Dendritic cell treated with granulocyte-macrophage colony-stimulating factor and Interleukin-4, amounts not matched to agents 40 ng/mL and 50 ng/mL, for 4 days (primary cell): ENCODE data around the gene TMEM163.

ENCODE experiments used
- H3K27ac Mint-ChIP-seq: one replicate; pipeline ENCODE4 v1.8.0; 2022; ENCODE audit warnings: mild to moderate bottlenecking, mixed read lengths
- H3K27me3 Mint-ChIP-seq: one replicate; pipeline ENCODE4 v1.8.0; 2022; ENCODE audit warnings: mild to moderate bottlenecking, mixed read lengths
- H3K36me3 Mint-ChIP-seq: one replicate; pipeline ENCODE4 v1.8.0; 2022; ENCODE audit warnings: low read depth, mixed read lengths
- H3K4me1 Mint-ChIP-seq: one replicate; pipeline ENCODE4 v1.8.0; 2022; ENCODE audit warnings: low read depth, mixed read lengths
- H3K4me3 Mint-ChIP-seq: one replicate; pipeline ENCODE4 v1.8.0; 2022; ENCODE audit warnings: mild to moderate bottlenecking, moderate library complexity, mixed read lengths
- H3K9me3 Mint-ChIP-seq: one replicate; pipeline ENCODE4 v1.8.0; 2022; ENCODE audit warnings: mixed read lengths
- intact Hi-C: fragments of 100-400 bp; cut with micrococcal nuclease; formaldehyde crosslinking; loops from one replicate; pipeline ENCODE4 v1.15.0; 2022

The TMEM163 gene

GRCh38 chr2:134432435-134432883 is 286.3 kb downstream of the TMEM163 start:
- H3K9me3 Mint-ChIP-seq: no peaks in the 10 kb centered on the region
- no peaks in the 10 kb centered on the region for H3K27me3 Mint-ChIP-seq
- intact Hi-C loops: no loop called here
- H3K4me3 Mint-ChIP-seq: no peak overlapping the region
- peaks cover 98% of the 10 kb centered on the region for H3K36me3 Mint-ChIP-seq
- no peak overlapping the region for H3K27ac Mint-ChIP-seq
- H3K4me1 Mint-ChIP-seq: no peaks in the 10 kb centered on the region

- Mint-ChIP-seq H3K4me3 (no peak overlapping the region), H3K4me1 (no peaks in the 10 kb centered on the region), H3K36me3 (peaks cover 98% of the 10 kb centered on the region), H3K27me3 (no peaks in the 10 kb centered on the region), H3K9me3 (no peaks in the 10 kb centered on the region), H3K27ac (no peak overlapping the region)
- intact Hi-C loops: no loop called here
Observed at GRCh38 chr2:134431838-134432434, 286.9 kb downstream of the TMEM163 start.

- H3K36me3 Mint-ChIP-seq: peaks cover 98% of the 10 kb centered on the region
- intact Hi-C loops: no loop called here
- H3K27me3 Mint-ChIP-seq: no peaks in the 10 kb centered on the region
- H3K27ac Mint-ChIP-seq: no peak overlapping the region
- H3K4me3 Mint-ChIP-seq: no peak overlapping the region
- H3K4me1 Mint-ChIP-seq: no peaks in the 10 kb centered on the region
- no peaks in the 10 kb centered on the region for H3K9me3 Mint-ChIP-seq
Observed at GRCh38 chr2:134429886-134430285, 288.9 kb downstream of the TMEM163 start.

GRCh38 chr2:134426721-134427120 is 292.1 kb downstream of the TMEM163 start:
- Mint-ChIP-seq H3K36me3 (peaks cover 98% of the 10 kb centered on the region), H3K4me3 (no peak overlapping the region), H3K27me3 (no peaks in the 10 kb centered on the region), H3K9me3 (no peaks in the 10 kb centered on the region), H3K27ac (no peak overlapping the region), H3K4me1 (no peaks in the 10 kb centered on the region)
- intact Hi-C loops: no loop called here

GRCh38 chr2:134425724-134426496 is 292.9 kb downstream of the TMEM163 start:
- Mint-ChIP-seq H3K27me3 (no peaks in the 10 kb centered on the region), H3K27ac (no peak overlapping the region), H3K4me3 (no peak overlapping the region), H3K4me1 (no peaks in the 10 kb centered on the region), H3K36me3 (peaks cover 93% of the 10 kb centered on the region), H3K9me3 (no peaks in the 10 kb centered on the region)
- intact Hi-C loops: no loop called here

GRCh38 chr2:134421556-134422328 is 297.1 kb downstream of the TMEM163 start:
- H3K27ac Mint-ChIP-seq: no peak overlapping the region
- intact Hi-C loops: no loop called here
- no peaks in the 10 kb centered on the region for H3K27me3 Mint-ChIP-seq
- no peak overlapping the region for H3K4me3 Mint-ChIP-seq
- no peaks in the 10 kb centered on the region for H3K4me1 Mint-ChIP-seq
- H3K9me3 Mint-ChIP-seq: no peaks in the 10 kb centered on the region
- peaks cover 89% of the 10 kb centered on the region for H3K36me3 Mint-ChIP-seq

- Mint-ChIP-seq H3K4me3 (no peak overlapping the region), H3K4me1 (no peaks in the 10 kb centered on the region), H3K36me3 (peaks cover 88% of the 10 kb centered on the region), H3K27me3 (no peaks in the 10 kb centered on the region), H3K27ac (no peak overlapping the region), H3K9me3 (no peaks in the 10 kb centered on the region)
- intact Hi-C loops: no loop called here
Observed at GRCh38 chr2:134420920-134421319, 297.9 kb downstream of the TMEM163 start.

GRCh38 chr2:134420259-134420658 is 298.5 kb downstream of the TMEM163 start:
- peaks cover 88% of the 10 kb centered on the region for H3K36me3 Mint-ChIP-seq

GRCh38 chr2:134417968-134418582 is 300.7 kb downstream of the TMEM163 start:
- Mint-ChIP-seq H3K4me1 (no peaks in the 10 kb centered on the region), H3K36me3 (peaks cover 88% of the 10 kb centered on the region), H3K27me3 (no peaks in the 10 kb centered on the region), H3K4me3 (no peak overlapping the region), H3K9me3 (no peaks in the 10 kb centered on the region), H3K27ac (no peak overlapping the region)
- intact Hi-C loops: loop anchor here (10.0 kb wide), 1 partner anchor 153 kb away; no protein-coding TSS in a partner anchor

More at GRCh38 chr2:134420259-134420658, 298.5 kb downstream of the TMEM163 start:
- Mint-ChIP-seq H3K27me3 (no peaks in the 10 kb centered on the region), H3K9me3 (no peaks in the 10 kb centered on the region), H3K4me1 (no peaks in the 10 kb centered on the region), H3K27ac (no peak overlapping the region), H3K4me3 (no peak overlapping the region)
- intact Hi-C loops: no loop called here

GRCh38 chr2:134416637-134417036 is 302.2 kb downstream of the TMEM163 start:
- Mint-ChIP-seq H3K4me3 (no peak overlapping the region), H3K27ac (no peak overlapping the region), H3K9me3 (no peaks in the 10 kb centered on the region), H3K4me1 (peaks cover 3% of the 10 kb centered on the region), H3K27me3 (no peaks in the 10 kb centered on the region), H3K36me3 (peaks cover 88% of the 10 kb centered on the region)
- intact Hi-C loops: loop anchor here (10.0 kb wide), 1 partner anchor 152 kb away; no protein-coding TSS in a partner anchor

GRCh38 chr2:134416018-134416417 is 302.8 kb downstream of the TMEM163 start:
- Mint-ChIP-seq H3K27ac (no peak overlapping the region), H3K4me3 (no peak overlapping the region), H3K27me3 (no peaks in the 10 kb centered on the region), H3K36me3 (peaks cover 92% of the 10 kb centered on the region), H3K4me1 (peaks cover 9% of the 10 kb centered on the region), H3K9me3 (no peaks in the 10 kb centered on the region)
- intact Hi-C loops: loop anchor here (10.0 kb wide), 1 partner anchor 151 kb away; no protein-coding TSS in a partner anchor

- H3K4me1 Mint-ChIP-seq: peaks cover 14% of the 10 kb centered on the region
- H3K27ac Mint-ChIP-seq: no peak overlapping the region
- no peaks in the 10 kb centered on the region for H3K9me3 Mint-ChIP-seq
- H3K4me3 Mint-ChIP-seq: no peak overlapping the region
- H3K27me3 Mint-ChIP-seq: no peaks in the 10 kb centered on the region
- intact Hi-C loops: loop anchor here (5.0 to 10.0 kb wide), 2 partner anchors 149 to 527 kb away; no protein-coding TSS in a partner anchor
- peaks cover 96% of the 10 kb centered on the region for H3K36me3 Mint-ChIP-seq
Observed at GRCh38 chr2:134413912-134414311, 304.9 kb downstream of the TMEM163 start.

- Mint-ChIP-seq H3K36me3 (peaks cover 96% of the 10 kb centered on the region), H3K9me3 (no peaks in the 10 kb centered on the region), H3K4me3 (no peak overlapping the region), H3K27ac (no peak overlapping the region), H3K4me1 (peaks cover 14% of the 10 kb centered on the region), H3K27me3 (no peaks in the 10 kb centered on the region)
- intact Hi-C loops: loop anchor here (5.0 to 10.0 kb wide), 2 partner anchors 149 to 526 kb away; no protein-coding TSS in a partner anchor
Observed at GRCh38 chr2:134413430-134413829, 305.4 kb downstream of the TMEM163 start.
